IMR-90 (cell line): Measurements from ENCODE around the gene TSPAN31. TPM values are rescaled to one million over a fixed set of nuclear protein-coding genes. Genes with fewer than 3 reads are reported as not detected.

ENCODE experiments used
- ATAC-seq: fragments of 200-7000 bp; cut with Tn5 transposase; 2 replicates; pipeline ENCODE4 v1.9.1; 2020; ENCODE audit warnings: low read depth, mild to moderate bottlenecking, moderate library complexity
- BruUV-seq: library from RNA; stranded (reverse); fragments of 400-500 nt; replicated peaks from 2 replicates; lab custom pipeline; 2021; lab: Mats Ljungman, UMichigan
- CTCF ChIA-PET: fragments of 300-600 bp; formaldehyde crosslinking; extraction: SDS; loops from one replicate; lab custom pipeline; 2021; ENCODE audit warnings: antibody characterized with exemption; lab: Yijun Ruan, JAX
- POLR2A ChIA-PET: fragments of 300-600 bp; sonication (Branson Sonifier 250); formaldehyde crosslinking; loops from one replicate; lab custom pipeline; 2022; ENCODE audit warnings: antibody characterized with exemption; ENCODE audit not compliant: unreplicated experiment; lab: Charles Lee
- DNase-seq: peaks from one replicate; pipeline ENCODE4 v3.0.0; 2013
- H2AFZ ChIP-seq: replicated peaks from 2 replicates; pipeline ENCODE3; 2013; ENCODE audit warnings: low read length, mild to moderate bottlenecking; ENCODE audit not compliant: poor library complexity
- H2AK5ac ChIP-seq: 2 replicates; pipeline ENCODE4 v1.6.1; 2013; ENCODE audit warnings: low read depth, low read length, inconsistent platforms
- H2AK9ac ChIP-seq: replicated peaks from 2 replicates; pipeline ENCODE3; 2013; ENCODE audit warnings: mild to moderate bottlenecking, low read depth, low read length, moderate library complexity; ENCODE audit not compliant: poor library complexity
- H2BK120ac ChIP-seq: 2 replicates; pipeline ENCODE4 v1.6.1; 2013; ENCODE audit warnings: low read depth, low read length, inconsistent platforms
- H2BK15ac ChIP-seq: 3 replicates; pipeline ENCODE4 v1.6.1; 2013; ENCODE audit warnings: low read depth, low read length, inconsistent platforms
- H2BK20ac ChIP-seq: 2 replicates; pipeline ENCODE4 v1.6.1; 2013; ENCODE audit warnings: low read depth, mild to moderate bottlenecking, inconsistent platforms, low read length, moderate library complexity
- H2BK5ac ChIP-seq: 2 replicates; pipeline ENCODE4 v1.6.1; 2013; ENCODE audit warnings: mild to moderate bottlenecking, low read depth, low read length, inconsistent platforms; ENCODE audit not compliant: poor library complexity, severe bottlenecking
- H3K14ac ChIP-seq: replicated peaks from 2 replicates; pipeline ENCODE4 v1.6.1; 2013; ENCODE audit warnings: low read depth, low read length, inconsistent platforms
- H3K18ac ChIP-seq: 2 replicates; pipeline ENCODE4 v1.6.1; 2013; ENCODE audit warnings: low read depth, low read length, control low read depth
- H3K23ac ChIP-seq: 2 replicates; pipeline ENCODE4 v1.6.1; 2013; ENCODE audit warnings: low read depth, low read length, inconsistent platforms
- H3K27ac ChIP-seq: 2 replicates; pipeline ENCODE4 v1.5.1; 2013; ENCODE audit warnings: mild to moderate bottlenecking, control low read depth, low read length; ENCODE audit not compliant: insufficient read depth
- H3K27me3 ChIP-seq: 2 replicates; pipeline ENCODE4 v1.6.1; 2013; ENCODE audit warnings: low read length; ENCODE audit not compliant: control insufficient read depth, insufficient read depth
- H3K36me3 ChIP-seq: 2 replicates; pipeline ENCODE4 v1.6.1; 2013; ENCODE audit warnings: low read length, mixed read lengths; ENCODE audit not compliant: control insufficient read depth, insufficient read depth
- H3K4ac ChIP-seq: 2 replicates; pipeline ENCODE4 v1.6.1; 2013; ENCODE audit warnings: low read depth, low read length, inconsistent platforms
- H3K4me1 ChIP-seq: 2 replicates; pipeline ENCODE4 v1.6.1; 2013; ENCODE audit warnings: low read length, mixed read lengths; ENCODE audit not compliant: control insufficient read depth, insufficient read depth
- H3K4me2 ChIP-seq: 2 replicates; pipeline ENCODE4 v1.6.1; 2013; ENCODE audit warnings: low read depth, mild to moderate bottlenecking, control low read depth, low read length, moderate library complexity
- H3K4me3 ChIP-seq: 2 replicates; pipeline ENCODE4 v1.5.1; 2013; ENCODE audit warnings: low read depth, mild to moderate bottlenecking, control low read depth, low read length, moderate library complexity; ENCODE audit not compliant: insufficient read depth
- H3K56ac ChIP-seq: 2 replicates; pipeline ENCODE4 v1.6.1; 2013; ENCODE audit warnings: low read length, inconsistent platforms; ENCODE audit not compliant: insufficient read depth; ENCODE audit errors: extremely low read depth
- H3K79me1 ChIP-seq, 2 experiments: 2 replicates each; pipeline ENCODE4 v1.6.1; 2013; ENCODE audit warnings: low read length in 2 of 2, inconsistent platforms in 1 of 2, low read depth in 1 of 2
- H3K9ac ChIP-seq: 2 replicates; pipeline ENCODE4 v1.6.1; 2013; ENCODE audit warnings: low read depth, low read length, control low read depth
- H3K9me1 ChIP-seq: 2 replicates; pipeline ENCODE4 v1.6.1; 2013; ENCODE audit warnings: low read length, inconsistent platforms; ENCODE audit not compliant: insufficient read depth
- H3K9me3 ChIP-seq: 2 replicates; pipeline ENCODE4 v1.6.1; 2013; ENCODE audit warnings: low read length; ENCODE audit not compliant: control insufficient read depth, insufficient read depth
- H4K20me1 ChIP-seq: 2 replicates; pipeline ENCODE4 v1.6.1; 2013; ENCODE audit warnings: low read length, inconsistent platforms; ENCODE audit not compliant: insufficient read depth
- H4K5ac ChIP-seq: 2 replicates; pipeline ENCODE4 v1.6.1; 2013; ENCODE audit warnings: mild to moderate bottlenecking, low read depth, low read length, control low read depth
- H4K8ac ChIP-seq, 2 experiments: 2 replicates each; pipeline ENCODE4 v1.6.1; 2013; ENCODE audit warnings: low read depth in 2 of 2, low read length in 2 of 2, control low read depth in 1 of 2, inconsistent platforms in 1 of 2
- H4K91ac ChIP-seq: 2 replicates; pipeline ENCODE4 v1.6.1; 2013; ENCODE audit warnings: low read depth, low read length, inconsistent platforms; ENCODE audit not compliant: insufficient read depth
- BHLHE40 ChIP-seq: fragments of 150-350 bp; IDR thresholded peaks from 2 replicates; pipeline ENCODE4 v1.6.1; 2016; ENCODE audit warnings: mild to moderate bottlenecking, low read depth, low read length
- CEBPB ChIP-seq: IDR thresholded peaks from 2 replicates; pipeline ENCODE4 v1.6.1; 2012; ENCODE audit warnings: low read depth, low read length, improper control_type of control experiment
- CHD1 ChIP-seq: IDR thresholded peaks from 2 replicates; pipeline ENCODE4 v1.6.1; 2012; ENCODE audit warnings: low read depth, low read length, improper control_type of control experiment
- FOS ChIP-seq: fragments of 150-350 bp; IDR thresholded peaks from 2 replicates; pipeline ENCODE4 v1.6.1; 2016; ENCODE audit warnings: low read depth, low read length
- MAFK ChIP-seq: IDR thresholded peaks from 2 replicates; pipeline ENCODE4 v1.6.1; 2012; ENCODE audit warnings: low read depth, low read length, improper control_type of control experiment
- MAZ ChIP-seq: IDR thresholded peaks from 2 replicates; pipeline ENCODE4 v1.6.1; 2012; ENCODE audit warnings: low read depth, mild to moderate bottlenecking, low read length, improper control_type of control experiment, moderate library complexity, borderline replicate concordance
- MXI1 ChIP-seq: IDR thresholded peaks from 2 replicates; pipeline ENCODE4 v1.6.1; 2012; ENCODE audit warnings: low read depth, mild to moderate bottlenecking, low read length, moderate library complexity, borderline replicate concordance
- NFE2L2 ChIP-seq: fragments of 150-350 bp; IDR thresholded peaks from 2 replicates; pipeline ENCODE4 v1.6.1; 2016; ENCODE audit warnings: low read depth, mild to moderate bottlenecking, low read length
- POLR2A ChIP-seq: IDR thresholded peaks from 2 replicates; pipeline ENCODE4 v1.6.1; 2012; ENCODE audit warnings: mild to moderate bottlenecking, low read depth, low read length
- RAD21 ChIP-seq: IDR thresholded peaks from 2 replicates; pipeline ENCODE4 v1.6.1; 2012; ENCODE audit warnings: low read length, improper control_type of control experiment
- RCOR1 ChIP-seq: IDR thresholded peaks from 2 replicates; pipeline ENCODE4 v1.6.1; 2012; ENCODE audit warnings: mild to moderate bottlenecking, low read length, improper control_type of control experiment; ENCODE audit not compliant: insufficient replicate concordance
- RFX5 ChIP-seq: IDR thresholded peaks from 2 replicates; pipeline ENCODE4 v1.8.0; 2012; ENCODE audit warnings: low read depth, mild to moderate bottlenecking, low read length, moderate library complexity
- SMC3 ChIP-seq: fragments of 150-350 bp; IDR thresholded peaks from 2 replicates; pipeline ENCODE4 v1.6.1; 2016; ENCODE audit warnings: low read depth, mild to moderate bottlenecking, antibody characterized with exemption, low read length, moderate library complexity
- dilution Hi-C: fragments of 300-500 bp; cut with HindIII; formaldehyde crosslinking; loops from one replicate; pipeline ENCODE4 v1.14.3; 2018; ENCODE audit warnings: low sequenced_read_pairs; ENCODE audit not compliant: unreplicated experiment
- in situ Hi-C: fragments of 300-500 bp; cut with MboI; formaldehyde crosslinking; loops from 3 replicates; pipeline ENCODE4 v1.14.3; 2019; ENCODE audit warnings: low sequenced_read_pairs, inconsistent platforms, mixed read lengths
- intact Hi-C: fragments of 100-400 bp; cut with micrococcal nuclease; formaldehyde crosslinking; loops from 2 replicates; pipeline ENCODE4 v1.10.0; 2022
- polyA plus RNA-seq, 3 experiments: library from polyadenylated mRNA; depleted of rRNA; stranded (reverse); fragments of >200 nt; gene quantifications; 2 replicates each; pipeline ENCODE4 v1.2.3, GENCODE V29; 2012; ENCODE audit warnings: low replicate concordance in 1 of 3
- total RNA-seq: library from RNA; depleted of rRNA; stranded (reverse); fragments of >200 nt; gene quantifications from 2 replicates; pipeline ENCODE4 v1.2.3, GENCODE V29; 2012
- TF ChIP-seq, protein P1 (sequence below): fragments of 150-350 bp; IDR thresholded peaks from 2 replicates; pipeline ENCODE4 v1.6.1; 2017; ENCODE audit warnings: mild to moderate bottlenecking, antibody characterized with exemption, low read length, low read depth
- TF ChIP-seq, protein P2 (sequence below): conservative IDR thresholded peaks from 2 replicates; pipeline ENCODE4 v1.5.1; 2012; ENCODE audit warnings: mild to moderate bottlenecking, low read depth, low read length, improper control_type of control experiment
- TF ChIP-seq, protein P3 (sequence below): fragments of 150-350 bp; IDR thresholded peaks from 2 replicates; pipeline ENCODE4 v1.6.1; 2016; ENCODE audit warnings: low read depth, mild to moderate bottlenecking, low read length, moderate library complexity, borderline replicate concordance

The TSPAN31 gene
- total and polyA plus RNA-seq, 2 of the 4 experiments (the other 2 are of a cell fraction) = 12.3 to 71.2 TPM

DNA sequence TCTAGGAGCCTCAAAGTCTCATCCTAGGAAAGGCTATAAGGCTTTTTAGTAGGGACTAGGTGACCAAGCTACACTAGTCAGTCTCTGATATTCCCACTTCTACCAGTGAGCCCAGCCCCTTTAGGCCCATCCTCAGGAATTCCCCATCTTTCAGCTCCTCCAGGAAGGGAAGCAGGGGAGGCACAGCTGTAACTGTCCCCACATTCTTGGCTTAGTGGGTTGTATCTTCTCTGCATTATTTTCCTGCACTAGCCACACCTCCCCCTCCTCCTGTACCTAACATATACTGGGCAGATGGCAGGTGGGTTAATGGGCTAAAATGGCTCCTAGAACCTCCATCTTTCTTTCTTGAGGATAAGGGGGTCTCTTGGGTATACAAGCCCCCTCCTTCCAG is 22.5 kb downstream of the TSPAN31 start:
- no peak overlapping the region for H3K27ac ChIP-seq
- H3K14ac ChIP-seq = no peak overlapping the region
- H3K9ac ChIP-seq = no peak overlapping the region
- H4K91ac ChIP-seq = no peak overlapping the region
- H3K9me3 ChIP-seq = peaks cover 2% of the 10 kb centered on the region; the same call in 1 of the 2 replicates
- no peak overlapping the region for H2BK15ac ChIP-seq
- no peak for DNase-seq
- H3K4me3 ChIP-seq = no peak overlapping the region
- H3K4ac ChIP-seq = no peak overlapping the region
- H3K36me3 ChIP-seq = peaks cover 1% of the 10 kb centered on the region; the same call in 1 of the 2 replicates
- ChIA-PET POLR2A (no interaction called here), CTCF (interaction anchor here (0.7 to 2.0 kb wide), 2 partner anchors 11 to 16 kb away, joined by 3 to 6 read pairs; partner anchors contain the start of gene TSFM)
- no peak overlapping the region for H2BK20ac ChIP-seq
- no peak overlapping the region for H3K23ac ChIP-seq
- H3K27me3 ChIP-seq = peaks cover 43% of the 10 kb centered on the region
- no peak overlapping the region for H2BK5ac ChIP-seq
- H2AK9ac ChIP-seq = no peak overlapping the region
- peaks cover 9% of the 10 kb centered on the region for H3K9me1 ChIP-seq
- no peaks in the 10 kb centered on the region for H4K20me1 ChIP-seq
- H2AK5ac ChIP-seq = no peak overlapping the region
- no peak overlapping the region for H2BK120ac ChIP-seq
- peaks cover 11% of the 10 kb centered on the region; the same call in 1 of the 2 replicates for H3K4me1 ChIP-seq
- no peak overlapping the region for H3K56ac ChIP-seq
- H3K79me1 ChIP-seq = peaks cover 10 to 14% of the 10 kb centered on the region in 2 experiments; a peak in 3 of 4 replicates
- intact Hi-C loops (no loop called here), in situ Hi-C loops (no loop called here), dilution Hi-C loops (no loop called here)
- H3K4me2 ChIP-seq = no peak overlapping the region
- no peak overlapping the region for H4K8ac ChIP-seq
- no TSS peak for BruUV-seq
- TF ChIP-seq, protein P1, sequence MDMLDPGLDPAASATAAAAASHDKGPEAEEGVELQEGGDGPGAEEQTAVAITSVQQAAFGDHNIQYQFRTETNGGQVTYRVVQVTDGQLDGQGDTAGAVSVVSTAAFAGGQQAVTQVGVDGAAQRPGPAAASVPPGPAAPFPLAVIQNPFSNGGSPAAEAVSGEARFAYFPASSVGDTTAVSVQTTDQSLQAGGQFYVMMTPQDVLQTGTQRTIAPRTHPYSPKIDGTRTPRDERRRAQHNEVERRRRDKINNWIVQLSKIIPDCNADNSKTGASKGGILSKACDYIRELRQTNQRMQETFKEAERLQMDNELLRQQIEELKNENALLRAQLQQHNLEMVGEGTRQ = no peak
- TF ChIP-seq CEBPB (no peak), MXI1 (no peak), CHD1 (no peak), RFX5 (no peak), RCOR1 (no peak), POLR2A (no peak), FOS (no peak), BHLHE40 (no peak), MAZ (no peak), RAD21 (no peak), MAFK (no peak), SMC3 (no peak), NFE2L2 (no peak)
- TF ChIP-seq, protein P2, sequence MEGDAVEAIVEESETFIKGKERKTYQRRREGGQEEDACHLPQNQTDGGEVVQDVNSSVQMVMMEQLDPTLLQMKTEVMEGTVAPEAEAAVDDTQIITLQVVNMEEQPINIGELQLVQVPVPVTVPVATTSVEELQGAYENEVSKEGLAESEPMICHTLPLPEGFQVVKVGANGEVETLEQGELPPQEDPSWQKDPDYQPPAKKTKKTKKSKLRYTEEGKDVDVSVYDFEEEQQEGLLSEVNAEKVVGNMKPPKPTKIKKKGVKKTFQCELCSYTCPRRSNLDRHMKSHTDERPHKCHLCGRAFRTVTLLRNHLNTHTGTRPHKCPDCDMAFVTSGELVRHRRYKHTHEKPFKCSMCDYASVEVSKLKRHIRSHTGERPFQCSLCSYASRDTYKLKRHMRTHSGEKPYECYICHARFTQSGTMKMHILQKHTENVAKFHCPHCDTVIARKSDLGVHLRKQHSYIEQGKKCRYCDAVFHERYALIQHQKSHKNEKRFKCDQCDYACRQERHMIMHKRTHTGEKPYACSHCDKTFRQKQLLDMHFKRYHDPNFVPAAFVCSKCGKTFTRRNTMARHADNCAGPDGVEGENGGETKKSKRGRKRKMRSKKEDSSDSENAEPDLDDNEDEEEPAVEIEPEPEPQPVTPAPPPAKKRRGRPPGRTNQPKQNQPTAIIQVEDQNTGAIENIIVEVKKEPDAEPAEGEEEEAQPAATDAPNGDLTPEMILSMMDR = no peak
- TF ChIP-seq, protein P3, sequence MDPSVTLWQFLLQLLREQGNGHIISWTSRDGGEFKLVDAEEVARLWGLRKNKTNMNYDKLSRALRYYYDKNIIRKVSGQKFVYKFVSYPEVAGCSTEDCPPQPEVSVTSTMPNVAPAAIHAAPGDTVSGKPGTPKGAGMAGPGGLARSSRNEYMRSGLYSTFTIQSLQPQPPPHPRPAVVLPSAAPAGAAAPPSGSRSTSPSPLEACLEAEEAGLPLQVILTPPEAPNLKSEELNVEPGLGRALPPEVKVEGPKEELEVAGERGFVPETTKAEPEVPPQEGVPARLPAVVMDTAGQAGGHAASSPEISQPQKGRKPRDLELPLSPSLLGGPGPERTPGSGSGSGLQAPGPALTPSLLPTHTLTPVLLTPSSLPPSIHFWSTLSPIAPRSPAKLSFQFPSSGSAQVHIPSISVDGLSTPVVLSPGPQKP = no peak
- no peak overlapping the region for H2AFZ ChIP-seq
- no peak overlapping the region for H4K5ac ChIP-seq
- no peak for ATAC-seq
- H3K18ac ChIP-seq = no peak overlapping the region
